ENCODE results near the gene SAT1. TPM values are rescaled to one million over a fixed set of nuclear protein-coding genes. Genes with fewer than 3 reads are reported as not detected.
A peak's percentile ranks its signal among the peaks of the same experiment; 100 is the strongest.

SAT1 gene
- total and polyA plus RNA-seq, 10 of the 15 experiments (the other 5 are each of a cell fraction or from before 2014, with no cell fraction given) = 42.2 to 234 (median 60.4) TPM

DNA sequence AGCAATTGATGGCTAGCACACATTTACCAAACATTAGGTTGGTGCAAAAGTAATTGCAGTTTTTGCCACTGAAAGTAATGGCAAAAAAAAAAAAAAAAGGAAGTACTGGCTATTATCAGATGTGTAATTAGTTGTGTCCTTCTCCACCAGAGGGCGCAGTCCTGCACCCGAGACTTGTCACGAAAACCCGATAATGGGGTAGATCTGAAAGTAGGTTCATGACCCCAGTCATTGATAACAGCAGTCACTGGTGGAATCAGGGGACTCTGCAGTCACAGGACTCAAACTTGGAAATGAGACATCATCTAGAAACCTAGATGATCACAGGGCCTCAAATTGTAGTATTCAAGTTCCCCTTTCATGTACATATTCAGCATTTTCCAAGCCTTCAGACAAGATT is 26.8 kb upstream of the SAT1 start (continued):
- TF ChIP-seq, protein P1, sequence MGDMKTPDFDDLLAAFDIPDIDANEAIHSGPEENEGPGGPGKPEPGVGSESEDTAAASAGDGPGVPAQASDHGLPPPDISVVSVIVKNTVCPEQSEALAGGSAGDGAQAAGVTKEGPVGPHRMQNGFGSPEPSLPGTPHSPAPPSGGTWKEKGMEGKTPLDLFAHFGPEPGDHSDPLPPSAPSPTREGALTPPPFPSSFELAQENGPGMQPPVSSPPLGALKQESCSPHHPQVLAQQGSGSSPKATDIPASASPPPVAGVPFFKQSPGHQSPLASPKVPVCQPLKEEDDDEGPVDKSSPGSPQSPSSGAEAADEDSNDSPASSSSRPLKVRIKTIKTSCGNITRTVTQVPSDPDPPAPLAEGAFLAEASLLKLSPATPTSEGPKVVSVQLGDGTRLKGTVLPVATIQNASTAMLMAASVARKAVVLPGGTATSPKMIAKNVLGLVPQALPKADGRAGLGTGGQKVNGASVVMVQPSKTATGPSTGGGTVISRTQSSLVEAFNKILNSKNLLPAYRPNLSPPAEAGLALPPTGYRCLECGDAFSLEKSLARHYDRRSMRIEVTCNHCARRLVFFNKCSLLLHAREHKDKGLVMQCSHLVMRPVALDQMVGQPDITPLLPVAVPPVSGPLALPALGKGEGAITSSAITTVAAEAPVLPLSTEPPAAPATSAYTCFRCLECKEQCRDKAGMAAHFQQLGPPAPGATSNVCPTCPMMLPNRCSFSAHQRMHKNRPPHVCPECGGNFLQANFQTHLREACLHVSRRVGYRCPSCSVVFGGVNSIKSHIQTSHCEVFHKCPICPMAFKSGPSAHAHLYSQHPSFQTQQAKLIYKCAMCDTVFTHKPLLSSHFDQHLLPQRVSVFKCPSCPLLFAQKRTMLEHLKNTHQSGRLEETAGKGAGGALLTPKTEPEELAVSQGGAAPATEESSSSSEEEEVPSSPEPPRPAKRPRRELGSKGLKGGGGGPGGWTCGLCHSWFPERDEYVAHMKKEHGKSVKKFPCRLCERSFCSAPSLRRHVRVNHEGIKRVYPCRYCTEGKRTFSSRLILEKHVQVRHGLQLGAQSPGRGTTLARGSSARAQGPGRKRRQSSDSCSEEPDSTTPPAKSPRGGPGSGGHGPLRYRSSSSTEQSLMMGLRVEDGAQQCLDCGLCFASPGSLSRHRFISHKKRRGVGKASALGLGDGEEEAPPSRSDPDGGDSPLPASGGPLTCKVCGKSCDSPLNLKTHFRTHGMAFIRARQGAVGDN (IDR thresholded peaks at IDR 0.05) = peak; percentile 47; the same call in 1 of the 2 replicates
- TF ChIP-seq JUNB (IDR thresholded peaks at IDR 0.05) = peak; percentile 21; the same call in 1 of the 2 replicates
- TF ChIP-seq RFX5 (IDR thresholded peaks at IDR 0.05; ENCODE audit: low read depth, low read length) = no peak
- TF ChIP-seq, protein P2, sequence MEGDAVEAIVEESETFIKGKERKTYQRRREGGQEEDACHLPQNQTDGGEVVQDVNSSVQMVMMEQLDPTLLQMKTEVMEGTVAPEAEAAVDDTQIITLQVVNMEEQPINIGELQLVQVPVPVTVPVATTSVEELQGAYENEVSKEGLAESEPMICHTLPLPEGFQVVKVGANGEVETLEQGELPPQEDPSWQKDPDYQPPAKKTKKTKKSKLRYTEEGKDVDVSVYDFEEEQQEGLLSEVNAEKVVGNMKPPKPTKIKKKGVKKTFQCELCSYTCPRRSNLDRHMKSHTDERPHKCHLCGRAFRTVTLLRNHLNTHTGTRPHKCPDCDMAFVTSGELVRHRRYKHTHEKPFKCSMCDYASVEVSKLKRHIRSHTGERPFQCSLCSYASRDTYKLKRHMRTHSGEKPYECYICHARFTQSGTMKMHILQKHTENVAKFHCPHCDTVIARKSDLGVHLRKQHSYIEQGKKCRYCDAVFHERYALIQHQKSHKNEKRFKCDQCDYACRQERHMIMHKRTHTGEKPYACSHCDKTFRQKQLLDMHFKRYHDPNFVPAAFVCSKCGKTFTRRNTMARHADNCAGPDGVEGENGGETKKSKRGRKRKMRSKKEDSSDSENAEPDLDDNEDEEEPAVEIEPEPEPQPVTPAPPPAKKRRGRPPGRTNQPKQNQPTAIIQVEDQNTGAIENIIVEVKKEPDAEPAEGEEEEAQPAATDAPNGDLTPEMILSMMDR (IDR thresholded peaks at IDR 0.05 in 2 of 3, conservative IDR thresholded peaks at IDR 0.05 in 1 of 3; ENCODE audit: control insufficient read depth in 2 of 3, extremely low read depth in 1 of 3, insufficient read depth in 1 of 3, low read depth in 3 of 3, low read length in 3 of 3) = peak; percentile 55 to 60 (median 59)
- TF ChIP-seq BMI1 (IDR thresholded peaks at IDR 0.05; ENCODE audit: borderline replicate concordance) = no peak
- TF ChIP-seq ZBTB4 (CRISPR knock-in tag; IDR thresholded peaks at IDR 0.05) = no peak
- no peak for TF ChIP-seq HDAC2 (IDR thresholded peaks at IDR 0.05)
- no peak for TF ChIP-seq STAT1 (conservative IDR thresholded peaks at IDR 0.05)
- TF ChIP-seq ATF7 (IDR thresholded peaks at IDR 0.05; ENCODE audit: low read depth) = peak; percentile 70
- TF ChIP-seq EZH2 (IDR thresholded peaks at IDR 0.05; ENCODE audit: borderline replicate concordance, control insufficient read depth, low read depth, low read length) = no peak
- TF ChIP-seq POLR2AphosphoS5 (IDR thresholded peaks at IDR 0.05; ENCODE audit: low read length) = no peak
- TF ChIP-seq, protein P3, sequence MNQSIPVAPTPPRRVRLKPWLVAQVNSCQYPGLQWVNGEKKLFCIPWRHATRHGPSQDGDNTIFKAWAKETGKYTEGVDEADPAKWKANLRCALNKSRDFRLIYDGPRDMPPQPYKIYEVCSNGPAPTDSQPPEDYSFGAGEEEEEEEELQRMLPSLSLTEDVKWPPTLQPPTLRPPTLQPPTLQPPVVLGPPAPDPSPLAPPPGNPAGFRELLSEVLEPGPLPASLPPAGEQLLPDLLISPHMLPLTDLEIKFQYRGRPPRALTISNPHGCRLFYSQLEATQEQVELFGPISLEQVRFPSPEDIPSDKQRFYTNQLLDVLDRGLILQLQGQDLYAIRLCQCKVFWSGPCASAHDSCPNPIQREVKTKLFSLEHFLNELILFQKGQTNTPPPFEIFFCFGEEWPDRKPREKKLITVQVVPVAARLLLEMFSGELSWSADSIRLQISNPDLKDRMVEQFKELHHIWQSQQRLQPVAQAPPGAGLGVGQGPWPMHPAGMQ (IDR thresholded peaks at IDR 0.05; ENCODE audit: borderline replicate concordance) = no peak
- TF ChIP-seq NR2F1 (conservative IDR thresholded peaks at IDR 0.05) = peak; percentile 93
- TF ChIP-seq ETV6 (conservative IDR thresholded peaks at IDR 0.05 in 1 of 2, IDR thresholded peaks at IDR 0.05 in 1 of 2; ENCODE audit: borderline replicate concordance in 1 of 2, low read depth in 1 of 2) = peak in 1 of 2 experiments; percentile 43; a peak in 1 of 4 replicates
- TF ChIP-seq MYC (IDR thresholded peaks at IDR 0.05; ENCODE audit: insufficient read depth, insufficient read length, insufficient replicate concordance, low read length, severe bottlenecking) = no peak
- no peak for TF ChIP-seq ZSCAN29 (IDR thresholded peaks at IDR 0.05)
- no peak for TF ChIP-seq SRF (IDR thresholded peaks at IDR 0.05; ENCODE audit: low read depth in 2 of 2, low read length in 2 of 2)
- TF ChIP-seq, protein P4, sequence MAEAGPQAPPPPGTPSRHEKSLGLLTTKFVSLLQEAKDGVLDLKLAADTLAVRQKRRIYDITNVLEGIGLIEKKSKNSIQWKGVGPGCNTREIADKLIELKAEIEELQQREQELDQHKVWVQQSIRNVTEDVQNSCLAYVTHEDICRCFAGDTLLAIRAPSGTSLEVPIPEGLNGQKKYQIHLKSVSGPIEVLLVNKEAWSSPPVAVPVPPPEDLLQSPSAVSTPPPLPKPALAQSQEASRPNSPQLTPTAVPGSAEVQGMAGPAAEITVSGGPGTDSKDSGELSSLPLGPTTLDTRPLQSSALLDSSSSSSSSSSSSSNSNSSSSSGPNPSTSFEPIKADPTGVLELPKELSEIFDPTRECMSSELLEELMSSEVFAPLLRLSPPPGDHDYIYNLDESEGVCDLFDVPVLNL (IDR thresholded peaks at IDR 0.05; ENCODE audit: low read depth, low read length) = no peak
- no peak for TF ChIP-seq BRCA1 (IDR thresholded peaks at IDR 0.05; ENCODE audit: low read depth, low read length)
